Measurements from ENCODE around the gene DSTN.

DNA sequence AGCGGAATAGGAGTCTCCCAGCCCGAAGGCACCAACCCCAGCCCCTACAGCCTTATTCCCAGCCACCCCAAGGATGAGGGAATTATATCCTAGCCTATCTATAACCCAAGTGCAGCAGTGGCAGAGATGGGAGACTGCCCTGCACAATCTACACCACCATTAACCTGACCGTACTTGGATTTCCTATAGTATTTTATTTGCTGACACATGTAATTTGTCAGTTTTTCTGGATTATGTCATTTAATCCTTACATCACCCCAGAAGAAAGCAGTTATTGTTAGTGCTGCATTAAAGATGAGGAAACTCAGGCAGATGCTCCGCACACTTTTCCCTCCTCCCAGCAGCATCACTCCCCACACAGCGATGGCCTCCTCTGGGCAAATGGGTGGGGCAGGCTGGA, 44.7 kb upstream of the DSTN start:
- TF ChIP-seq, protein P1, sequence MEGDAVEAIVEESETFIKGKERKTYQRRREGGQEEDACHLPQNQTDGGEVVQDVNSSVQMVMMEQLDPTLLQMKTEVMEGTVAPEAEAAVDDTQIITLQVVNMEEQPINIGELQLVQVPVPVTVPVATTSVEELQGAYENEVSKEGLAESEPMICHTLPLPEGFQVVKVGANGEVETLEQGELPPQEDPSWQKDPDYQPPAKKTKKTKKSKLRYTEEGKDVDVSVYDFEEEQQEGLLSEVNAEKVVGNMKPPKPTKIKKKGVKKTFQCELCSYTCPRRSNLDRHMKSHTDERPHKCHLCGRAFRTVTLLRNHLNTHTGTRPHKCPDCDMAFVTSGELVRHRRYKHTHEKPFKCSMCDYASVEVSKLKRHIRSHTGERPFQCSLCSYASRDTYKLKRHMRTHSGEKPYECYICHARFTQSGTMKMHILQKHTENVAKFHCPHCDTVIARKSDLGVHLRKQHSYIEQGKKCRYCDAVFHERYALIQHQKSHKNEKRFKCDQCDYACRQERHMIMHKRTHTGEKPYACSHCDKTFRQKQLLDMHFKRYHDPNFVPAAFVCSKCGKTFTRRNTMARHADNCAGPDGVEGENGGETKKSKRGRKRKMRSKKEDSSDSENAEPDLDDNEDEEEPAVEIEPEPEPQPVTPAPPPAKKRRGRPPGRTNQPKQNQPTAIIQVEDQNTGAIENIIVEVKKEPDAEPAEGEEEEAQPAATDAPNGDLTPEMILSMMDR (conservative IDR thresholded peaks at IDR 0.05; ENCODE audit: low read depth in 2 of 2): no peak
- TF ChIP-seq ZNF331 (CRISPR knock-in tag; IDR thresholded peaks at IDR 0.05; ENCODE audit: low read depth) (no peak), POLR2AphosphoS5 (IDR thresholded peaks at IDR 0.05; ENCODE audit: low read depth) (no peak), EZH2phosphoT487 (IDR thresholded peaks at IDR 0.05; ENCODE audit: unreplicated experiment) (no peak), EZH2 (IDR thresholded peaks at IDR 0.05; ENCODE audit: low read depth, unreplicated experiment) (no peak), JUNB (IDR thresholded peaks at IDR 0.05; ENCODE audit: unreplicated experiment) (no peak), CREB1 (CRISPR knock-in tag; IDR thresholded peaks at IDR 0.05; ENCODE audit: low read depth) (no peak), NANOG (IDR thresholded peaks at IDR 0.05; ENCODE audit: borderline replicate concordance) (no peak), STAT1 (IDR thresholded peaks at IDR 0.05; ENCODE audit: unreplicated experiment) (no peak)
- TF ChIP-seq, protein P2, sequence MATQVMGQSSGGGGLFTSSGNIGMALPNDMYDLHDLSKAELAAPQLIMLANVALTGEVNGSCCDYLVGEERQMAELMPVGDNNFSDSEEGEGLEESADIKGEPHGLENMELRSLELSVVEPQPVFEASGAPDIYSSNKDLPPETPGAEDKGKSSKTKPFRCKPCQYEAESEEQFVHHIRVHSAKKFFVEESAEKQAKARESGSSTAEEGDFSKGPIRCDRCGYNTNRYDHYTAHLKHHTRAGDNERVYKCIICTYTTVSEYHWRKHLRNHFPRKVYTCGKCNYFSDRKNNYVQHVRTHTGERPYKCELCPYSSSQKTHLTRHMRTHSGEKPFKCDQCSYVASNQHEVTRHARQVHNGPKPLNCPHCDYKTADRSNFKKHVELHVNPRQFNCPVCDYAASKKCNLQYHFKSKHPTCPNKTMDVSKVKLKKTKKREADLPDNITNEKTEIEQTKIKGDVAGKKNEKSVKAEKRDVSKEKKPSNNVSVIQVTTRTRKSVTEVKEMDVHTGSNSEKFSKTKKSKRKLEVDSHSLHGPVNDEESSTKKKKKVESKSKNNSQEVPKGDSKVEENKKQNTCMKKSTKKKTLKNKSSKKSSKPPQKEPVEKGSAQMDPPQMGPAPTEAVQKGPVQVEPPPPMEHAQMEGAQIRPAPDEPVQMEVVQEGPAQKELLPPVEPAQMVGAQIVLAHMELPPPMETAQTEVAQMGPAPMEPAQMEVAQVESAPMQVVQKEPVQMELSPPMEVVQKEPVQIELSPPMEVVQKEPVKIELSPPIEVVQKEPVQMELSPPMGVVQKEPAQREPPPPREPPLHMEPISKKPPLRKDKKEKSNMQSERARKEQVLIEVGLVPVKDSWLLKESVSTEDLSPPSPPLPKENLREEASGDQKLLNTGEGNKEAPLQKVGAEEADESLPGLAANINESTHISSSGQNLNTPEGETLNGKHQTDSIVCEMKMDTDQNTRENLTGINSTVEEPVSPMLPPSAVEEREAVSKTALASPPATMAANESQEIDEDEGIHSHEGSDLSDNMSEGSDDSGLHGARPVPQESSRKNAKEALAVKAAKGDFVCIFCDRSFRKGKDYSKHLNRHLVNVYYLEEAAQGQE (IDR thresholded peaks at IDR 0.05; ENCODE audit: unreplicated experiment): no peak
- TF ChIP-seq, protein P3, sequence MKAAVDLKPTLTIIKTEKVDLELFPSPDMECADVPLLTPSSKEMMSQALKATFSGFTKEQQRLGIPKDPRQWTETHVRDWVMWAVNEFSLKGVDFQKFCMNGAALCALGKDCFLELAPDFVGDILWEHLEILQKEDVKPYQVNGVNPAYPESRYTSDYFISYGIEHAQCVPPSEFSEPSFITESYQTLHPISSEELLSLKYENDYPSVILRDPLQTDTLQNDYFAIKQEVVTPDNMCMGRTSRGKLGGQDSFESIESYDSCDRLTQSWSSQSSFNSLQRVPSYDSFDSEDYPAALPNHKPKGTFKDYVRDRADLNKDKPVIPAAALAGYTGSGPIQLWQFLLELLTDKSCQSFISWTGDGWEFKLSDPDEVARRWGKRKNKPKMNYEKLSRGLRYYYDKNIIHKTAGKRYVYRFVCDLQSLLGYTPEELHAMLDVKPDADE (IDR thresholded peaks at IDR 0.05): no peak
- TF ChIP-seq, protein P4, sequence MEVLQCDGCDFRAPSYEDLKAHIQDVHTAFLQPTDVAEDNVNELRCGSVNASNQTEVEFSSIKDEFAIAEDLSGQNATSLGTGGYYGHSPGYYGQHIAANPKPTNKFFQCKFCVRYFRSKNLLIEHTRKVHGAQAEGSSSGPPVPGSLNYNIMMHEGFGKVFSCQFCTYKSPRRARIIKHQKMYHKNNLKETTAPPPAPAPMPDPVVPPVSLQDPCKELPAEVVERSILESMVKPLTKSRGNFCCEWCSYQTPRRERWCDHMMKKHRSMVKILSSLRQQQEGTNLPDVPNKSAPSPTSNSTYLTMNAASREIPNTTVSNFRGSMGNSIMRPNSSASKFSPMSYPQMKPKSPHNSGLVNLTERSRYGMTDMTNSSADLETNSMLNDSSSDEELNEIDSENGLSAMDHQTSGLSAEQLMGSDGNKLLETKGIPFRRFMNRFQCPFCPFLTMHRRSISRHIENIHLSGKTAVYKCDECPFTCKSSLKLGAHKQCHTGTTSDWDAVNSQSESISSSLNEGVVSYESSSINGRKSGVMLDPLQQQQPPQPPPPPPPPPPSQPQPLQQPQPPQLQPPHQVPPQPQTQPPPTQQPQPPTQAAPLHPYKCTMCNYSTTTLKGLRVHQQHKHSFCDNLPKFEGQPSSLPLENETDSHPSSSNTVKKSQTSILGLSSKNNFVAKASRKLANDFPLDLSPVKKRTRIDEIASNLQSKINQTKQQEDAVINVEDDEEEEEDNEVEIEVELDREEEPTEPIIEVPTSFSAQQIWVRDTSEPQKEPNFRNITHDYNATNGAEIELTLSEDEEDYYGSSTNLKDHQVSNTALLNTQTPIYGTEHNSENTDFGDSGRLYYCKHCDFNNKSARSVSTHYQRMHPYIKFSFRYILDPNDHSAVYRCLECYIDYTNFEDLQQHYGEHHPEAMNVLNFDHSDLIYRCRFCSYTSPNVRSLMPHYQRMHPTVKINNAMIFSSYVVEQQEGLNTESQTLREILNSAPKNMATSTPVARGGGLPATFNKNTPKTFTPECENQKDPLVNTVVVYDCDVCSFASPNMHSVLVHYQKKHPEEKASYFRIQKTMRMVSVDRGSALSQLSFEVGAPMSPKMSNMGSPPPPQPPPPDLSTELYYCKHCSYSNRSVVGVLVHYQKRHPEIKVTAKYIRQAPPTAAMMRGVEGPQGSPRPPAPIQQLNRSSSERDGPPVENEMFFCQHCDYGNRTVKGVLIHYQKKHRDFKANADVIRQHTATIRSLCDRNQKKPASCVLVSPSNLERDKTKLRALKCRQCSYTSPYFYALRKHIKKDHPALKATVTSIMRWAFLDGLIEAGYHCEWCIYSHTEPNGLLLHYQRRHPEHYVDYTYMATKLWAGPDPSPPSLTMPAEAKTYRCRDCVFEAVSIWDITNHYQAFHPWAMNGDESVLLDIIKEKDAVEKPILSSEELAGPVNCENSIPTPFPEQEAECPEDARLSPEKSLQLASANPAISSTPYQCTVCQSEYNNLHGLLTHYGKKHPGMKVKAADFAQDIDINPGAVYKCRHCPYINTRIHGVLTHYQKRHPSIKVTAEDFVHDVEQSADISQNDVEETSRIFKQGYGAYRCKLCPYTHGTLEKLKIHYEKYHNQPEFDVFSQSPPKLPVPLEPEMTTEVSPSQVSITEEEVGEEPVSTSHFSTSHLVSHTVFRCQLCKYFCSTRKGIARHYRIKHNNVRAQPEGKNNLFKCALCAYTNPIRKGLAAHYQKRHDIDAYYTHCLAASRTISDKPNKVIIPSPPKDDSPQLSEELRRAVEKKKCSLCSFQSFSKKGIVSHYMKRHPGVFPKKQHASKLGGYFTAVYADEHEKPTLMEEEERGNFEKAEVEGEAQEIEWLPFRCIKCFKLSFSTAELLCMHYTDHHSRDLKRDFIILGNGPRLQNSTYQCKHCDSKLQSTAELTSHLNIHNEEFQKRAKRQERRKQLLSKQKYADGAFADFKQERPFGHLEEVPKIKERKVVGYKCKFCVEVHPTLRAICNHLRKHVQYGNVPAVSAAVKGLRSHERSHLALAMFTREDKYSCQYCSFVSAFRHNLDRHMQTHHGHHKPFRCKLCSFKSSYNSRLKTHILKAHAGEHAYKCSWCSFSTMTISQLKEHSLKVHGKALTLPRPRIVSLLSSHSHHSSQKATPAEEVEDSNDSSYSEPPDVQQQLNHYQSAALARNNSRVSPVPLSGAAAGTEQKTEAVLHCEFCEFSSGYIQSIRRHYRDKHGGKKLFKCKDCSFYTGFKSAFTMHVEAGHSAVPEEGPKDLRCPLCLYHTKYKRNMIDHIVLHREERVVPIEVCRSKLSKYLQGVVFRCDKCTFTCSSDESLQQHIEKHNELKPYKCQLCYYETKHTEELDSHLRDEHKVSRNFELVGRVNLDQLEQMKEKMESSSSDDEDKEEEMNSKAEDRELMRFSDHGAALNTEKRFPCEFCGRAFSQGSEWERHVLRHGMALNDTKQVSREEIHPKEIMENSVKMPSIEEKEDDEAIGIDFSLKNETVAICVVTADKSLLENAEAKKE (CRISPR knock-in tag; IDR thresholded peaks at IDR 0.05): no peak

Measured in GM23338 (cell line).